CD4-positive, alpha-beta memory T cell (primary cell): ENCODE data around the gene NLRC3. TPM values are rescaled to one million over a fixed set of nuclear protein-coding genes. Genes with fewer than 3 reads are reported as not detected.
A peak's percentile ranks its signal among the peaks of the same experiment; 100 is the strongest.
"Not testable (repeated sequence)": the region's sequence is repeated elsewhere in the genome, so short reads cannot be mapped to it uniquely, and the experiment has no call there.

Experiments used
- CTCF ChIA-PET: fragments of 350-600 bp; sonication (Branson Sonifier 250); formaldehyde crosslinking; loops from one replicate; lab custom pipeline; 2021; ENCODE audit warnings: inconsistent platforms; ENCODE audit not compliant: partially characterized antibody; lab: Charles Lee
- POLR2A ChIA-PET: fragments of 350-600 bp; sonication (Branson Sonifier 250); formaldehyde crosslinking; loops from one replicate; lab custom pipeline; 2021; ENCODE audit not compliant: partially characterized antibody; lab: Charles Lee
- DNase-seq, 5 donors: peaks; one replicate each; pipeline versions ENCODE4 v3.0.0 to v3.0.0-alpha.2; 2020 to 2022; ENCODE audit warnings: mixed read lengths in 1 of 5
- H3K27ac ChIP-seq: one replicate; pipeline ENCODE4 v1.7.0; 2013; ENCODE audit warnings: low read depth, low read length
- H3K27me3 ChIP-seq: 2 replicates; pipeline ENCODE4 v1.7.0; 2013; ENCODE audit warnings: mild to moderate bottlenecking, low read length, moderate library complexity; ENCODE audit not compliant: insufficient read depth
- H3K36me3 ChIP-seq: 2 replicates; pipeline ENCODE4 v1.7.0; 2013; ENCODE audit warnings: mild to moderate bottlenecking, low read length, moderate library complexity; ENCODE audit not compliant: insufficient read depth
- H3K4me1 ChIP-seq: 2 replicates; pipeline ENCODE4 v1.7.0; 2013; ENCODE audit warnings: mild to moderate bottlenecking, low read length, moderate library complexity; ENCODE audit not compliant: insufficient read depth
- H3K4me3 ChIP-seq, 2 donors: one replicate each; pipeline ENCODE4 v1.7.0; 2013; ENCODE audit warnings: low read length in 2 of 2, mild to moderate bottlenecking in 1 of 2
- H3K9me3 ChIP-seq, 2 donors: one replicate each; pipeline ENCODE4 v1.7.0; 2013; ENCODE audit warnings: low read length in 2 of 2, control low read depth in 1 of 2; ENCODE audit not compliant: control insufficient read depth in 1 of 2
- H3K27ac Mint-ChIP-seq, 7 donors: one replicate each; pipeline ENCODE4 v1.8.0; 2020 to 2021; ENCODE audit warnings: mixed read lengths in 7 of 7, mild to moderate bottlenecking in 6 of 7, inconsistent platforms in 3 of 7, moderate library complexity in 3 of 7
- H3K27me3 Mint-ChIP-seq, 2 donors: one replicate each; pipeline ENCODE4 v1.8.0; 2020 to 2021; ENCODE audit warnings: mixed read lengths in 2 of 2
- H3K36me3 Mint-ChIP-seq, 2 donors: one replicate each; pipeline ENCODE4 v1.8.0; 2020 to 2021; ENCODE audit warnings: mixed read lengths in 2 of 2, inconsistent platforms in 1 of 2, mild to moderate bottlenecking in 1 of 2
- H3K4me1 Mint-ChIP-seq, 4 donors: one replicate each; pipeline ENCODE4 v1.8.0; 2020 to 2021; ENCODE audit warnings: mixed read lengths in 4 of 4, mild to moderate bottlenecking in 1 of 4
- H3K4me3 Mint-ChIP-seq, 8 donors: one replicate each; pipeline ENCODE4 v1.8.0; 2020 to 2021; ENCODE audit warnings: mixed read lengths in 8 of 8, mild to moderate bottlenecking in 7 of 8, moderate library complexity in 6 of 8, inconsistent platforms in 3 of 8
- H3K9me3 Mint-ChIP-seq, 8 donors: one replicate each; pipeline ENCODE4 v1.8.0; 2020 to 2021; ENCODE audit warnings: mixed read lengths in 8 of 8, mild to moderate bottlenecking in 5 of 8, inconsistent platforms in 3 of 8, moderate library complexity in 1 of 8
- intact Hi-C: fragments of 100-400 bp; cut with micrococcal nuclease; formaldehyde crosslinking; loops from one replicate; pipeline ENCODE4 v1.15.1; 2023
- polyA plus RNA-seq, 2 donors: library from polyadenylated mRNA; unstranded; fragments of 300-500 nt; fragmentation: Illumina TruSeq; gene quantifications; one replicate each; pipeline ENCODE4 v1.2.3, GENCODE V29; 2021
- total RNA-seq, 2 experiments: library from RNA; stranded (reverse); gene quantifications; one replicate each; pipeline ENCODE4 v1.2.3, GENCODE V29; 2021

The NLRC3 gene
- total and polyA plus RNA-seq, 4 experiments from 2014 or later: 13.1 to 111 (median 75.0) TPM

DNA sequence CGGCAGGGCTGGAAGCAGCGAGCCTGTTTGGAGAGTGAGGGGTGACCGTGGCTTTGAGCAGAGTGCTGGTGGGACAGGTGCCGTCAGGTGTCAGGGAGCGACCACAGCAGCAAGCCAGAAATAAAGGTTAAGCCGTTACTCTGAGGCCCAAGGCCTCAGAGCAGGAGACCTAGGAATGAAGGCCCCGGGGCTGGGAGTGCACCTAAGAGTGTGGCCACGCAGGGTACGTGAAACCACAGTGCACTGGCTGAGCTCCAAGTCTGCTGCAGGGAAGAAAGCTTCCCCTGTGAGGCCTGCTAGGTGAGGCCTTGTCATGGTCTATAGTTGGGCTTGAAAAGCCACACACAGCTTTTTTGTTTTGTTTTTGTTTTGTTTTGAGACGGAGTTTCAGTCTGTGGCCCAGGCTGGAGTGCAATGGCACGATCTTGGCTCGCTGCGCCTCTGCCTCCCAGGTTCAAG, 67.7 kb downstream of the NLRC3 start:
- peak; percentile 77 to 89 (median 83) for DNase-seq
- Mint-ChIP-seq H3K9me3 (no peaks in the 10 kb centered on the region), H3K27me3 (no peaks in the 10 kb centered on the region), H3K4me3 (peak overlapping the region; percentile 12 to 80 (median 56)), H3K27ac (peak overlapping the region; percentile 50 to 98 (median 90)), H3K36me3 (peaks cover 44 to 54% of the 10 kb centered on the region in 2 donors), H3K4me1 (peaks cover 38 to 67% (median 48%) of the 10 kb centered on the region in 4 donors)
- Histone ChIP-seq H3K9me3 (no peaks in the 10 kb centered on the region), H3K4me1 (peaks cover 59% of the 10 kb centered on the region), H3K27me3 (no peaks in the 10 kb centered on the region), H3K36me3 (peaks cover 14% of the 10 kb centered on the region), H3K27ac (peak overlapping the region; percentile 62), H3K4me3 (no peak overlapping the region)
- CTCF ChIA-PET: interaction anchor here (1.4 to 1.9 kb wide), 5 partner anchors 8 to 30 kb away, joined by 3 to 7 read pairs (median 5); partner anchors contain the start of gene CLUAP1
- POLR2A ChIA-PET: interaction anchor here (0.6 to 1.9 kb wide), 12 partner anchors 9 to 450 kb away, joined by 3 to 28 read pairs (median 4); partner anchors contain the start of genes CLUAP1, TIGD7, ZNF174 and ZNF75A
- intact Hi-C loops: loop anchor here (1.0 to 10.0 kb wide), 3 partner anchors 9 to 355 kb away; partner anchors contain the start of gene SLX4

DNA sequence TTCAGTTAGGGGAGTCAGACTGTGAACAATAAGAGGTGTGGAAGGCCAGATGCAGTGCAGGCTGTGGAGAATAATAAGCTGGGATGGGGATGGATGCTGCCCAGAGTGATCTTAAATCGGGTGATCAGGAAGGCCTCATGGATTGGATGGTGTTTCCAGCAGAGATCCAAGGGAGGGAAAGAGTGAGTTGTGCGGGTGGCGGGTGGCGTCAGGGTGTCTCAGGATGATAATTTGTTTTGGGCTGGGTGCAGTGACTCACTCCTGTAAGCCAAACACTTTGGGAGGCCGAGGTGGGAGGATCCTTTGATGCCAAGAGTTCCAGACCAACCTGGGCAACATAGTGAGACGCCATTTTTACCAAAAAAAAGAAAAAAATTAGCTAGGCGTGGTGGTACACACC, 68.5 kb downstream of the NLRC3 start:
- no peak for DNase-seq
- H3K36me3 ChIP-seq: peaks cover 7% of the 10 kb centered on the region
- H3K9me3 ChIP-seq: no peaks in the 10 kb centered on the region
- no peak overlapping the region for H3K4me3 ChIP-seq
- peak overlapping the region; percentile 50 to 98 (median 90) for H3K27ac Mint-ChIP-seq
- H3K4me3 Mint-ChIP-seq: peak overlapping the region in 6 of 8 donors; percentile 3 to 80 (median 56)
- peaks cover 45 to 70% (median 55%) of the 10 kb centered on the region in 4 donors for H3K4me1 Mint-ChIP-seq
- H3K27me3 Mint-ChIP-seq: no peaks in the 10 kb centered on the region
- peaks cover 66% of the 10 kb centered on the region for H3K4me1 ChIP-seq
- ChIA-PET POLR2A (interaction anchor here (0.7 to 1.3 kb wide), 7 partner anchors 69 to 449 kb away, joined by 3 to 5 read pairs (median 4); partner anchors contain the start of genes SLX4, TIGD7, ZNF174 and ZNF75A), CTCF (interaction anchor here (0.9 to 1.4 kb wide), 2 partner anchors 30 to 505 kb away, joined by 3 to 4 read pairs; no protein-coding TSS in a partner anchor)
- H3K9me3 Mint-ChIP-seq: no peaks in the 10 kb centered on the region
- no peaks in the 10 kb centered on the region for H3K27me3 ChIP-seq
- peaks cover 39 to 52% of the 10 kb centered on the region in 2 donors for H3K36me3 Mint-ChIP-seq
- peak overlapping the region; percentile 62 for H3K27ac ChIP-seq
- intact Hi-C loops: loop anchor here (1.0 to 10.0 kb wide), 3 partner anchors 8 to 354 kb away; partner anchors contain the start of gene SLX4

DNA sequence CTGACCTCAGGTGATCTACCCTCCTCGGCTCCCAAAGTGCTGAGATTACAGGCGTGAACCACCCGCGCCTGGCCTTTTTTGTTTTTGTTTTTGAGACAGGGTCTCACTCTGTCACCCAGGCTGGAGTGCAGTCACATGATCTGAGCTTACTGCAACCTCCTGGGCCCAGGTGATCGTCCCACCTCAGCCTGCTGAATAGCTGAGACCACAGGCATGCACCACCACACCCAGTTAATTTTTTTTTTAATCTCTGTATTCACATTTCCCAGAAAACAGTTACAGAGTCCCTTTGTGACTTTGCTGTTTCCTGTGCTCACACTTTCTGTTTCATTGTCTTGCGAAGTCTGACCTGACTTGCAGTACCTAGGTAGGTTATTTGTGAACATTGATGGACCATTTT, 73.7 kb downstream of the NLRC3 start:
- Histone ChIP-seq H3K9me3 (no peaks in the 10 kb centered on the region), H3K4me3 (peak overlapping the region in 1 of 2 donors; percentile 12), H3K36me3 (no peaks in the 10 kb centered on the region), H3K27me3 (no peaks in the 10 kb centered on the region), H3K4me1 (peaks cover 65% of the 10 kb centered on the region), H3K27ac (peak overlapping the region; percentile 4)
- H3K27ac Mint-ChIP-seq: peak overlapping the region; percentile 88 to 95 (median 93)
- H3K27me3 Mint-ChIP-seq: no peaks in the 10 kb centered on the region
- CTCF ChIA-PET: interaction anchor here (0.7 kb wide), 1 partner anchor 264 kb away, joined by 3 read pairs; no protein-coding TSS in a partner anchor
- peak; percentile 61 to 76 (median 67) for DNase-seq
- peak overlapping the region; percentile 68 to 84 (median 79) for H3K4me3 Mint-ChIP-seq
- H3K4me1 Mint-ChIP-seq: peaks cover 45 to 74% (median 55%) of the 10 kb centered on the region in 4 donors
- intact Hi-C loops: loop anchor here (5.0 to 10.0 kb wide), 3 partner anchors 74 to 349 kb away; partner anchors contain the start of genes NLRC3 and SLX4
- H3K9me3 Mint-ChIP-seq: peaks cover 0 to 2% (median 0%) of the 10 kb centered on the region in 8 donors
- POLR2A ChIA-PET: interaction anchor here (0.5 to 2.4 kb wide), 5 partner anchors 13 to 353 kb away, joined by 3 to 7 read pairs (median 3); no protein-coding TSS in a partner anchor
- H3K36me3 Mint-ChIP-seq: peaks cover 25 to 34% of the 10 kb centered on the region in 2 donors

DNA sequence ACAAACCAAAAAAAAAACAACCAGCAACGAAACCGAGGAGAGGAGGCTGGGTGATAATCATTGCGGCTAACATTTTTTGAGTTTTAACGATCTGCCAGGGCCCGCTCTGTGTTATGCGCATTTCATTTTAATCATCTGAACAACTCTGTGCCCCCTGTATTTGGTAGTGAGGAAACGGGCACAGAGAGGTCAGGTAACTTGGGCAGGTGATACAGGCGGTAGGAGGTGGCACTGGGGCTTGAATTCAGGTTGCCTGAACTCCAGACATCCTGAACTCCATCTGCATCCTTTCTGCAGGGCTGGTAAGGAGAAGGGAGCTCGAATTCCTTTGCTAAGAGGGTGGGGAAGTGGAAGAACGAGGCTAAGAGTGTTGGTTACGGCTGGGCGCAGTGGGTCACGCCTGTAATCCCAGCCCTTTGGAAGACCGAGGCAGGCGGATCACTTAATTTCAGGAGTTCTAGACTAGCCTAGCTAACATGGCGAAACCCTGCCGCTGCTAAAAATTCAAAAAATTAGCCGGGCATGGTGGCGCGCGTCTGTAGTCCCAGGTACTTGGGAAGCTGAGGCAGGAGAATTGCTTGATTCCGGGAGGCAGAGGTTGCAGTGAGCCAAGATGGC, 75.3 kb downstream of the NLRC3 start:
- Histone ChIP-seq H3K27ac (peak overlapping the region; percentile 78), H3K4me1 (peaks cover 56% of the 10 kb centered on the region), H3K36me3 (no peaks in the 10 kb centered on the region), H3K9me3 (no peaks in the 10 kb centered on the region), H3K27me3 (no peaks in the 10 kb centered on the region), H3K4me3 (peak overlapping the region in 1 of 2 donors; percentile 94)
- no peak for DNase-seq
- Mint-ChIP-seq H3K4me1 (peaks cover 37 to 67% (median 51%) of the 10 kb centered on the region in 4 donors), H3K27me3 (no peaks in the 10 kb centered on the region), H3K9me3 (peaks cover 0 to 2% (median 0%) of the 10 kb centered on the region in 8 donors), H3K4me3 (peak overlapping the region; percentile 85 to 93 (median 91)), H3K27ac (peak overlapping the region; percentile 81 to 96 (median 96)), H3K36me3 (peaks cover 14 to 29% of the 10 kb centered on the region in 2 donors)
- ChIA-PET POLR2A (interaction anchor here (2.0 to 2.8 kb wide), 5 partner anchors 8 to 344 kb away, joined by 7 to 28 read pairs (median 9); partner anchors contain the start of genes NAA60 and ZNF597), CTCF (interaction anchor here (0.8 to 2.8 kb wide), 5 partner anchors 8 to 351 kb away, joined by 3 to 11 read pairs (median 4); no protein-coding TSS in a partner anchor)
- intact Hi-C loops: loop anchor here (2.0 to 10.0 kb wide), 5 partner anchors 45 to 347 kb away; partner anchors contain the start of genes NLRC3, SLX4, ZNF174 and ZSCAN32

DNA sequence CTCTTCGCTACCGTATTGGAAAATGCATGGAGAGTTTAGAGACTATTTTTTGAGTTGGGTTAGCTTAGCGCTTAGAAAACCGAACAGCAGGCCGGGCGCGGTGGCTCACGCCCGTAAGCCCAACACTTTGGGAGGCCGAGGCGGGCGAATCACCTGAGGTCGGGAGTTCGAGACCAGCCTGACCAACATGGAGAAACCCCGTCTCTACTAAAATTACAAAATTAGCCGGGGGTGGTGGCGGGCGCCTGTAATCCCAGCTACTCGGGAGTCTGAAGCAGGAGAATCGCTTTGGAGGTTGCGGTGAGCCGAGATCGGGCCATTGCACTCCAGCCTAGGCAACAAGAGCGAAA, 75.8 kb downstream of the NLRC3 start:
- H3K4me1 ChIP-seq: peaks cover 56% of the 10 kb centered on the region
- H3K27me3 Mint-ChIP-seq, H3K9me3 ChIP-seq, H3K27me3 ChIP-seq, H3K9me3 Mint-ChIP-seq, DNase-seq, H3K36me3 ChIP-seq: not testable (repeated sequence)
- POLR2A ChIA-PET: interaction anchor here (1.4 to 2.8 kb wide), 7 partner anchors 9 to 343 kb away, joined by 7 to 28 read pairs (median 9); partner anchors contain the start of genes NAA60, ZNF174, ZNF263 and ZNF597
- H3K4me3 Mint-ChIP-seq: peak overlapping the region; percentile 85 to 93 (median 91)
- peak overlapping the region; percentile 81 to 96 (median 96) for H3K27ac Mint-ChIP-seq
- peak overlapping the region; percentile 80 to 94 for H3K4me3 ChIP-seq
- H3K4me1 Mint-ChIP-seq: peaks cover 37 to 67% (median 51%) of the 10 kb centered on the region in 4 donors
- CTCF ChIA-PET: interaction anchor here (0.8 to 2.8 kb wide), 5 partner anchors 9 to 351 kb away, joined by 3 to 11 read pairs (median 4); no protein-coding TSS in a partner anchor
- H3K27ac ChIP-seq: peak overlapping the region; percentile 78
- intact Hi-C loops: loop anchor here (2.0 to 10.0 kb wide), 5 partner anchors 45 to 347 kb away; partner anchors contain the start of genes NLRC3, SLX4, ZNF174 and ZSCAN32
- peaks cover 14 to 29% of the 10 kb centered on the region in 2 donors for H3K36me3 Mint-ChIP-seq

DNA sequence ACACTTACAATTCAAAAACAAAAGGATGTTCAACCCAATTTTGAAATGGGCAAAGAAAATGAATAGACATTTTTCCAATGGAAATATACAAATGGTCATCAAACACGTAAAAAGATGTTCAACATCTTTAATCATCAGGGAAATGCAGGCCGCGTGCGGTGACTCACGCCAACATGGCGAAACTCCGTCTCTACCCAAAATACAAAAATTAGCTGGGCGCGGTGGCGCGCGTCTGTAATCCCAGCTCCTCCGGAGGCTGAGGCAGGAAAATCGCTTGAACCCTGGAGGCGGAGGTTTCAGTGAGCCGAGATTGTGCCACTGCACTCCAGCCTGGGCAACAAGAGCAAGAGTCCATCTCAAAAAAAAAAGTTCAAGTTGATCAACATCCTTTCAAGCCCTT, 78.2 kb downstream of the NLRC3 start:
- POLR2A ChIA-PET: interaction anchor here (0.6 to 2.8 kb wide), 5 partner anchors 29 to 296 kb away, joined by 3 to 12 read pairs (median 3); no protein-coding TSS in a partner anchor
- peaks cover 23 to 45% (median 34%) of the 10 kb centered on the region in 4 donors for H3K4me1 Mint-ChIP-seq

More for the DNA sequence above, 78.2 kb downstream of the NLRC3 start:
- Histone ChIP-seq H3K4me3 (no peak overlapping the region), H3K36me3 (no peaks in the 10 kb centered on the region), H3K27ac (no peak overlapping the region), H3K27me3 (no peaks in the 10 kb centered on the region), H3K9me3 (no peaks in the 10 kb centered on the region), H3K4me1 (peaks cover 40% of the 10 kb centered on the region)
- intact Hi-C loops: no loop called here
- peaks cover 0 to 12% of the 10 kb centered on the region in 2 donors for H3K36me3 Mint-ChIP-seq
- peak overlapping the region in 3 of 8 donors; percentile 4 to 30 (median 20) for H3K4me3 Mint-ChIP-seq
- CTCF ChIA-PET: interaction anchor here (1.0 to 1.8 kb wide), 4 partner anchors 9 to 338 kb away, joined by 3 to 6 read pairs (median 3); partner anchors contain the start of genes ZNF174 and ZSCAN32
- H3K27me3 Mint-ChIP-seq: no peaks in the 10 kb centered on the region
- peak overlapping the region in 3 of 7 donors; percentile 27 to 88 (median 68) for H3K27ac Mint-ChIP-seq
- DNase-seq: no peak
- peaks cover 0 to 2% (median 0%) of the 10 kb centered on the region in 8 donors for H3K9me3 Mint-ChIP-seq
